Sigmoid colon (tissue), 4 donors: ENCODE results near the gene STK32B.

Experiments used
- CTCF ChIP-seq, 4 experiments: fragments of 450-650 bp in 3 of 4; fragments of 200-600 bp in 1 of 4; IDR thresholded peaks; one replicate each; pipeline ENCODE4 v1.5.1; 2016 to 2019; ENCODE audit warnings: antibody characterized with exemption in 4 of 4, mild to moderate bottlenecking in 3 of 4, moderate library complexity in 2 of 4
- EP300 ChIP-seq, 4 donors: sonication (generic); formaldehyde crosslinking; IDR thresholded peaks; one replicate each; pipeline ENCODE4 v1.6.1; 2017; ENCODE audit warnings: antibody characterized with exemption in 4 of 4
- POLR2AphosphoS5 ChIP-seq, 4 donors: sonication (generic); formaldehyde crosslinking; IDR thresholded peaks; one replicate each; pipeline ENCODE4 v1.6.1; 2017; ENCODE audit warnings: antibody characterized with exemption in 4 of 4

DNA sequence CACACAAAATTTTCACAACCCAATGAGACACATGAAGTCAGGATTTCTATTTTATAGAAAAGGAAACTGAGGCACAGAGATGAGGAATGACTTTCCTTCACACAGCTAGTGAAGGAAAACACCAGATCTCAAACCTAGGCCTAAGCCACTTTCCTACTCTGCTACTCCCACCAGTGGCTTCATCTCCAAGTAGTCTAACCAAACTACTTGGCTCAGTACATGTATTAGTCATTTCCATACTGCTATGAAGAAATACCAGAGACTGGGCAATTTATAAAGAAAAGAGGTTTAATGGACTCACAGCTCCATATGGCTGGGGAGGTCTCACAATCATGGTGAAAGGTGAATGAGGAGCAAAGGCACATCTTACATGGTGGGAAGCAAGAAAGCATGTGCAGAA, 460.5 kb downstream of the STK32B start:
- TF ChIP-seq CTCF (IDR thresholded peaks at IDR 0.05) (no peak), EP300 (IDR thresholded peaks at IDR 0.05) (no peak), POLR2AphosphoS5 (IDR thresholded peaks at IDR 0.05) (no peak)
